ENCODE measurements around the gene TEDC2.
"Not testable (repeated sequence)": the region's sequence is repeated elsewhere in the genome, so short reads cannot be mapped to it uniquely, and the experiment has no call there.

Gene TEDC2

GRCh38 chr16:2478279-2478678 lies 18.4 kb downstream of the TEDC2 start:
- no peak for DNase-seq

- DNase-seq: not testable (repeated sequence)
Observed at GRCh38 chr16:2479996-2480395, 20.1 kb downstream of the TEDC2 start.

GRCh38 chr16:2480948-2481347 lies 21.0 kb downstream of the TEDC2 start:
- DNase-seq: no peak

GRCh38 chr16:2481676-2482075 lies 21.8 kb downstream of the TEDC2 start:
- DNase-seq: no peak

GRCh38 chr16:2482249-2482648 lies 22.3 kb downstream of the TEDC2 start:
- no peak for DNase-seq

GRCh38 chr16:2482708-2483534 lies 23.0 kb downstream of the TEDC2 start:
- DNase-seq: no peak

- no peak for DNase-seq
Observed at GRCh38 chr16:2483939-2484897, 24.3 kb downstream of the TEDC2 start.

GRCh38 chr16:2484898-2485508 lies 25.1 kb downstream of the TEDC2 start:
- DNase-seq: no peak

- DNase-seq: no peak
Observed at GRCh38 chr16:2485811-2486507, 26.1 kb downstream of the TEDC2 start.

- peak; percentile 65 to 73 for DNase-seq
Observed at GRCh38 chr16:2486645-2487516, 27.0 kb downstream of the TEDC2 start.

GRCh38 chr16:2487517-2487842 lies 27.6 kb downstream of the TEDC2 start:
- no peak for DNase-seq

GRCh38 chr16:2487903-2488531 lies 28.1 kb downstream of the TEDC2 start:
- peak; percentile 44 to 63 for DNase-seq

- no peak for DNase-seq
Observed at GRCh38 chr16:2489581-2489980, 29.7 kb downstream of the TEDC2 start.

GRCh38 chr16:2490190-2491105 lies 30.5 kb downstream of the TEDC2 start:
- DNase-seq: no peak

GRCh38 chr16:2492292-2492691 lies 32.4 kb downstream of the TEDC2 start:
- no peak for DNase-seq

- DNase-seq: no peak
Observed at GRCh38 chr16:2493605-2494004, 33.7 kb downstream of the TEDC2 start.

GRCh38 chr16:2494616-2495015 lies 34.7 kb downstream of the TEDC2 start:
- no peak for DNase-seq

GRCh38 chr16:2495041-2495440 lies 35.1 kb downstream of the TEDC2 start:
- DNase-seq: no peak

GRCh38 chr16:2496223-2497115 lies 36.6 kb downstream of the TEDC2 start:
- no peak for DNase-seq

Data from AML-193 (cell line).